ENCODE measurements around the gene RMND5B. TPM values are rescaled to one million over a fixed set of nuclear protein-coding genes. Genes with fewer than 3 reads are reported as not detected.

RMND5B gene
- total RNA-seq, 1 experiment from 2014 or later: 24.1 TPM

DNA sequence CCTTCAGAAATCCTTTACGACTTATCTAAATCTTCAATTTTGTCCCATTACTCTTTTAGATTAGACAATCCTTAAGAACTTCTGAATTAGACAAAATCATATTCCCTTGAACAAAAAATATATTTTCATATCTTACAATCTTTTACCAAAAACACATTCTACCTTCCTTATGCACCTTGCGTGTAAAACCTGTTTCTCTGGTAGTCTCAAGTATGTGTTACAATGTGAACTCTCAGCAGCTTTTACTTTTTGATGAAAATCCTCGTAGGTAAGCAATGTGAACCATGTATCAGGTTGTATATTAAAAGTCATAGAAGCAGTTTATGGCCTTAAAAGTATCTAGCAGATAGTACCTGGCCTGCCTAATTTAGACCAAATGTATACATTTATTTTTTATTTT lies 43.6 kb downstream of the RMND5B start:
- no peaks in the 10 kb centered on the region for H3K27me3 ChIP-seq (ENCODE audit: insufficient read depth, low read length)
- no peaks in the 10 kb centered on the region for H3K4me1 ChIP-seq (ENCODE audit: control insufficient read depth in 1 of 2, insufficient read depth in 2 of 2, low read length in 2 of 2)
- BruUV-seq (replicated peaks): no TSS peak
- ATAC-seq: no peak
- H3K9me3 ChIP-seq (ENCODE audit: control insufficient read depth in 1 of 2, insufficient read depth in 1 of 2, low read depth in 1 of 2, low read length in 2 of 2): no peaks in the 10 kb centered on the region
- no peak overlapping the region for H3K9ac ChIP-seq (ENCODE audit: low read length)
- H3K4me2 ChIP-seq (ENCODE audit: low read length): no peak overlapping the region
- no peaks in the 10 kb centered on the region for H3K79me2 ChIP-seq (ENCODE audit: insufficient read depth, low read length)
- no peaks in the 10 kb centered on the region for H4K20me1 ChIP-seq (ENCODE audit: insufficient read depth)
- RAD21 ChIA-PET (ENCODE audit: low non-redundant PET in 1 of 2, low total read pairs in 2 of 2, uncharacterized antibody in 2 of 2, unreplicated experiment in 2 of 2): no interaction called here
- H2AFZ ChIP-seq (ENCODE audit: low read depth, low read length, poor library complexity, severe bottlenecking): no peak overlapping the region
- intact Hi-C loops (cut with micrococcal nuclease): no loop called here
- POLR2A ChIA-PET: interaction anchor here (1.1 kb wide), 1 partner anchor 30 kb away, joined by 5 read pairs; the partner anchor contains the start of gene HNRNPAB
- no peaks in the 10 kb centered on the region for H3K36me3 ChIP-seq (ENCODE audit: control insufficient read depth in 1 of 2, insufficient read depth in 2 of 2, low read length in 2 of 2)
- no peak overlapping the region for H3K27ac ChIP-seq (ENCODE audit: low read depth, low read length)
- TF ChIP-seq FOSL1 (IDR thresholded peaks at IDR 0.05; ENCODE audit: low read depth) (no peak), CEBPB (IDR thresholded peaks at IDR 0.05; ENCODE audit: low read depth) (no peak), POLR2AphosphoS5 (IDR thresholded peaks at IDR 0.05; ENCODE audit: low read depth, low read length) (no peak), ZNF274 (IDR thresholded peaks at IDR 0.05; ENCODE audit: low read depth, low read length) (no peak), CBX3 (IDR thresholded peaks at IDR 0.05; ENCODE audit: low read depth) (no peak), ZFX (IDR thresholded peaks at IDR 0.05) (no peak), EZH2phosphoT487 (IDR thresholded peaks at IDR 0.05; ENCODE audit: borderline replicate concordance) (no peak), RAD21 (IDR thresholded peaks at IDR 0.05; ENCODE audit: low read depth) (no peak), YY1 (IDR thresholded peaks at IDR 0.05; ENCODE audit: extremely low read depth, insufficient replicate concordance, low read depth, low read length) (no peak), TCF7L2 (IDR thresholded peaks at IDR 0.05; ENCODE audit: borderline replicate concordance, extremely low read depth, insufficient read depth, insufficient read length) (no peak), JUND (IDR thresholded peaks at IDR 0.05) (no peak), ELF1 (IDR thresholded peaks at IDR 0.05; ENCODE audit: borderline replicate concordance, low read depth) (no peak), SIN3A (IDR thresholded peaks at IDR 0.05; ENCODE audit: low read depth) (no peak), POLR2A (IDR thresholded peaks at IDR 0.05; ENCODE audit: borderline replicate concordance, extremely low read depth, insufficient read depth, insufficient read length) (no peak), EGR1 (IDR thresholded peaks at IDR 0.05; ENCODE audit: low read depth) (no peak), SRF (IDR thresholded peaks at IDR 0.05; ENCODE audit: low read depth) (no peak)
- TF ChIP-seq, protein P1, sequence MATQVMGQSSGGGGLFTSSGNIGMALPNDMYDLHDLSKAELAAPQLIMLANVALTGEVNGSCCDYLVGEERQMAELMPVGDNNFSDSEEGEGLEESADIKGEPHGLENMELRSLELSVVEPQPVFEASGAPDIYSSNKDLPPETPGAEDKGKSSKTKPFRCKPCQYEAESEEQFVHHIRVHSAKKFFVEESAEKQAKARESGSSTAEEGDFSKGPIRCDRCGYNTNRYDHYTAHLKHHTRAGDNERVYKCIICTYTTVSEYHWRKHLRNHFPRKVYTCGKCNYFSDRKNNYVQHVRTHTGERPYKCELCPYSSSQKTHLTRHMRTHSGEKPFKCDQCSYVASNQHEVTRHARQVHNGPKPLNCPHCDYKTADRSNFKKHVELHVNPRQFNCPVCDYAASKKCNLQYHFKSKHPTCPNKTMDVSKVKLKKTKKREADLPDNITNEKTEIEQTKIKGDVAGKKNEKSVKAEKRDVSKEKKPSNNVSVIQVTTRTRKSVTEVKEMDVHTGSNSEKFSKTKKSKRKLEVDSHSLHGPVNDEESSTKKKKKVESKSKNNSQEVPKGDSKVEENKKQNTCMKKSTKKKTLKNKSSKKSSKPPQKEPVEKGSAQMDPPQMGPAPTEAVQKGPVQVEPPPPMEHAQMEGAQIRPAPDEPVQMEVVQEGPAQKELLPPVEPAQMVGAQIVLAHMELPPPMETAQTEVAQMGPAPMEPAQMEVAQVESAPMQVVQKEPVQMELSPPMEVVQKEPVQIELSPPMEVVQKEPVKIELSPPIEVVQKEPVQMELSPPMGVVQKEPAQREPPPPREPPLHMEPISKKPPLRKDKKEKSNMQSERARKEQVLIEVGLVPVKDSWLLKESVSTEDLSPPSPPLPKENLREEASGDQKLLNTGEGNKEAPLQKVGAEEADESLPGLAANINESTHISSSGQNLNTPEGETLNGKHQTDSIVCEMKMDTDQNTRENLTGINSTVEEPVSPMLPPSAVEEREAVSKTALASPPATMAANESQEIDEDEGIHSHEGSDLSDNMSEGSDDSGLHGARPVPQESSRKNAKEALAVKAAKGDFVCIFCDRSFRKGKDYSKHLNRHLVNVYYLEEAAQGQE (IDR thresholded peaks at IDR 0.05; ENCODE audit: low read depth): no peak
- TF ChIP-seq, protein P2, sequence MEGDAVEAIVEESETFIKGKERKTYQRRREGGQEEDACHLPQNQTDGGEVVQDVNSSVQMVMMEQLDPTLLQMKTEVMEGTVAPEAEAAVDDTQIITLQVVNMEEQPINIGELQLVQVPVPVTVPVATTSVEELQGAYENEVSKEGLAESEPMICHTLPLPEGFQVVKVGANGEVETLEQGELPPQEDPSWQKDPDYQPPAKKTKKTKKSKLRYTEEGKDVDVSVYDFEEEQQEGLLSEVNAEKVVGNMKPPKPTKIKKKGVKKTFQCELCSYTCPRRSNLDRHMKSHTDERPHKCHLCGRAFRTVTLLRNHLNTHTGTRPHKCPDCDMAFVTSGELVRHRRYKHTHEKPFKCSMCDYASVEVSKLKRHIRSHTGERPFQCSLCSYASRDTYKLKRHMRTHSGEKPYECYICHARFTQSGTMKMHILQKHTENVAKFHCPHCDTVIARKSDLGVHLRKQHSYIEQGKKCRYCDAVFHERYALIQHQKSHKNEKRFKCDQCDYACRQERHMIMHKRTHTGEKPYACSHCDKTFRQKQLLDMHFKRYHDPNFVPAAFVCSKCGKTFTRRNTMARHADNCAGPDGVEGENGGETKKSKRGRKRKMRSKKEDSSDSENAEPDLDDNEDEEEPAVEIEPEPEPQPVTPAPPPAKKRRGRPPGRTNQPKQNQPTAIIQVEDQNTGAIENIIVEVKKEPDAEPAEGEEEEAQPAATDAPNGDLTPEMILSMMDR (IDR thresholded peaks at IDR 0.05 in 2 of 3, conservative IDR thresholded peaks at IDR 0.05 in 1 of 3; ENCODE audit: borderline replicate concordance in 1 of 3, insufficient read depth in 1 of 3, low read depth in 2 of 3, low read length in 2 of 3): no peak
- TF ChIP-seq, protein P3, sequence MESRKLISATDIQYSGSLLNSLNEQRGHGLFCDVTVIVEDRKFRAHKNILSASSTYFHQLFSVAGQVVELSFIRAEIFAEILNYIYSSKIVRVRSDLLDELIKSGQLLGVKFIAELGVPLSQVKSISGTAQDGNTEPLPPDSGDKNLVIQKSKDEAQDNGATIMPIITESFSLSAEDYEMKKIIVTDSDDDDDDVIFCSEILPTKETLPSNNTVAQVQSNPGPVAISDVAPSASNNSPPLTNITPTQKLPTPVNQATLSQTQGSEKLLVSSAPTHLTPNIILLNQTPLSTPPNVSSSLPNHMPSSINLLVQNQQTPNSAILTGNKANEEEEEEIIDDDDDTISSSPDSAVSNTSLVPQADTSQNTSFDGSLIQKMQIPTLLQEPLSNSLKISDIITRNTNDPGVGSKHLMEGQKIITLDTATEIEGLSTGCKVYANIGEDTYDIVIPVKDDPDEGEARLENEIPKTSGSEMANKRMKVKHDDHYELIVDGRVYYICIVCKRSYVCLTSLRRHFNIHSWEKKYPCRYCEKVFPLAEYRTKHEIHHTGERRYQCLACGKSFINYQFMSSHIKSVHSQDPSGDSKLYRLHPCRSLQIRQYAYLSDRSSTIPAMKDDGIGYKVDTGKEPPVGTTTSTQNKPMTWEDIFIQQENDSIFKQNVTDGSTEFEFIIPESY (IDR thresholded peaks at IDR 0.05; ENCODE audit: extremely low read depth, insufficient replicate concordance, low read length): no peak
- TF ChIP-seq, protein P4, sequence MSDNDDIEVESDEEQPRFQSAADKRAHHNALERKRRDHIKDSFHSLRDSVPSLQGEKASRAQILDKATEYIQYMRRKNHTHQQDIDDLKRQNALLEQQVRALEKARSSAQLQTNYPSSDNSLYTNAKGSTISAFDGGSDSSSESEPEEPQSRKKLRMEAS (IDR thresholded peaks at IDR 0.05): no peak
- no peak overlapping the region for H3K4me3 ChIP-seq (replicated peaks in 1 of 2; ENCODE audit: low read depth in 1 of 2, low read length in 2 of 2)
- CTCF ChIA-PET: interaction anchor here (0.5 kb wide), 1 partner anchor 46 kb away, joined by 3 read pairs; no protein-coding TSS in a partner anchor
- no peaks in the 10 kb centered on the region for H3K9me2 ChIP-seq (ENCODE audit: insufficient read depth)
- DNase-seq (ENCODE audit: low read depth, low spot score): no peak

Data from HCT116 (cell line).